ENCODE data around the gene SIAH2.

- TF ChIP-seq STAT1 (IDR thresholded peaks at IDR 0.05; ENCODE audit: unreplicated experiment) (no peak), CREB1 (CRISPR knock-in tag; IDR thresholded peaks at IDR 0.05; ENCODE audit: low read depth) (no peak), JUNB (IDR thresholded peaks at IDR 0.05; ENCODE audit: unreplicated experiment) (no peak), CTCF (conservative IDR thresholded peaks at IDR 0.05; ENCODE audit: low read depth in 2 of 2) (peak in 1 of 2 experiments; percentile 17; a peak in 1 of 4 replicates), REST (IDR thresholded peaks at IDR 0.05; ENCODE audit: unreplicated experiment) (no peak), NANOG (IDR thresholded peaks at IDR 0.05; ENCODE audit: borderline replicate concordance) (no peak), POLR2AphosphoS5 (IDR thresholded peaks at IDR 0.05; ENCODE audit: low read depth) (no peak)
Measured at GRCh38 chr3:150790629-150791028, 27.7 kb upstream of the SIAH2 start.
